GM21737 (cell line): ENCODE results near the gene PLA2G3.
"Not testable (repeated sequence)": the region's sequence is repeated elsewhere in the genome, so short reads cannot be mapped to it uniquely, and the experiment has no call there.

ENCODE experiments used
- ATAC-seq: cut with Tn5 transposase; IDR thresholded peaks from one replicate; pipeline ENCODE4 v1.9.1; 2021; ENCODE audit warnings: mild to moderate bottlenecking, moderate library complexity; ENCODE audit not compliant: unreplicated experiment

The PLA2G3 gene

GRCh38 chr22:31124811-31125465, 15.4 kb downstream of the PLA2G3 start:
- no peak for ATAC-seq

DNA sequence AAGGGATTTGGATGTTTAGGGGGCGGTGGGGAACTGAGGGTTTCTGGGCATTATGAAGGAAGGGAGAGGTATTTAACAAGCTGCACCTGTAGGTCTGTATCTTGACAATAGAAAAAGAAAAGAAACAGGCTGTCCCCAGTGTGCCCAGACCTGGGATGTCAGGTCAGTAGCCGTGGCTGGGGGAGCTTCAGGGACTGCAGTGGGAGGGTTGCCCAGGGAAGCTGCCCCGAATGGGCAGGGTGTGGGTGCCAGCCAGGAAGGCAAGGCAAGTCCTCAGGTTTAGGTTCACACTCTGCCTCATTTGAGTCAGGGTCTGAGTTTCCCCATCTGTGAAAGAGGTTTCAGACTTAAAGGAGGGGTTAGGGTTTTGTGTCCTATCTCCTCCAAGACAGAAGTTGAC, 16.0 kb downstream of the PLA2G3 start:
- no peak for ATAC-seq

GRCh38 chr22:31123292-31123602, 17.1 kb downstream of the PLA2G3 start:
- ATAC-seq: no peak

DNA sequence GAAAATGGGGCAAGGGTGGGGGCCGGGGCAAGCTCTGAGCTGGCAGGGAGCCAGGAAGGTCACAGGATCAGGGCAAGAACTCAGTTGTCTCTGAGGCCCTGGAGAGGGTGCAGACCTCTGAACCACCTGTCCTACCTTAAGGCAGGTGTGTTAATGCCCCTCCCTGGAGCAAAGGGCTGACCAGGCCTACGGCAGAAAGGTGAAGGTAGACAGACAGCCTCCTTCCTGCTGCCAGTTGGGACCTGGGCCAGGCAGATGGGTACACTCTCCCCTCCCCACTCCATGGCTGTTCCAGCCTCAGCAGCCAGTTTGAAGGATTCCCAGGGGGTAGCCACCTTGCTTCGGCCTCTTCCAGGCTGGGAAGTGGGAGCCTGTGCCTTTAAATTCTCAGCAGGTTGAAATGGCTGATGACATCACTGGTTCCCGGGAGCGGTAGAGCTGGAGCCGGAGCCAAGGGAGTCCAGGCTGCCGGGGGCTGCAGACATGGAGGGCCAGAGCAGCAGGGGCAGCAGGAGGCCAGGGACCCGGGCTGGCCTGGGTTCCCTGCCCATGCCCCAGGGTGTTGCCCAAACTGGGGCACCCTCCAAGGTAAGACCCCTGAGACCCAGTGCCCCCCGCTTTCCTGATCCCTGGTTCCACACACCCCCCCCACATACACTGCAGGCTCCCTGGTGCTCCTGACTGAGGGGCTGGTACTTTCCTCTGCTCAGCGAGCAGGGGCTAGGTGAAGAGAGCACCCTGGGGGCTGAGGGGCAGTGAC, 17.6 kb downstream of the PLA2G3 start, which contains the start of gene INPP5J:
INPP5J (plus strand) TSS at position 435 of the 760 bp plus-strand sequence; CDS start at position 484, 49 bp downstream.
- ATAC-seq: no peak

DNA sequence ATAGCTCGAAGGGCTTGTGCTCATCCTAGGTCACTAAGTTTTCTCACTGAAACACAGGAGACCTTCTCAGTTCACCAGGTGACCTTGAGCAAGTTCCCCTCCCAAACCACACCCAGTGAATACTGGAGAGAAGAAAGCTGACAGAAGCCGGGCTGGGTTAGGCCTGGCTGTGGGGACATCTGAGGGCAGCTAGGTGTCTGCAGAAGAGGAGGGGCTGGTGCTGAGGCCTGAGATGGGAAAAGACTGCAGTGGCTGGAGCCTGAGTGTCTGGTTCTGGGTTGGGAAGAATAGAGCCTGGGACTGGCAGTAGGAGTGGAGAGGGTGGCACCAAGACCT, 18.1 kb downstream of the PLA2G3 start:
- ATAC-seq: no peak

DNA sequence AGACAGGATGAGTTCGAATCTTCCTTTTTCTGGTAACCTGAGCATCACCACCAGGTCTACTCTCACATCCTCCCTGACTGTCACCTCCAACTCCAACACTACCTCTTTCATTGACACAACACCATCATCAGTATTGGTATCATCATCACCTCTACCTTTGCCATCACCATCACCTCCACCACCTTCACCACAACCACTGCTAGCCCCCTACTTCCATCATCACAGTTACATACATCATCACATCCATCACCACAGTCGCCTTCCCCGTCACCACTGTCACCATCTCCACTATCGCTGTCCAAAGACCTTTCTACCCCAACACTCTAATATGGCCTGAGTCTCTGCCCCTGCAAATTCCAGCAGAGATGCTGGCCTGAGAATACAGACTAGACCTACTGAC, 18.9 kb downstream of the PLA2G3 start:
- no peak for ATAC-seq

DNA sequence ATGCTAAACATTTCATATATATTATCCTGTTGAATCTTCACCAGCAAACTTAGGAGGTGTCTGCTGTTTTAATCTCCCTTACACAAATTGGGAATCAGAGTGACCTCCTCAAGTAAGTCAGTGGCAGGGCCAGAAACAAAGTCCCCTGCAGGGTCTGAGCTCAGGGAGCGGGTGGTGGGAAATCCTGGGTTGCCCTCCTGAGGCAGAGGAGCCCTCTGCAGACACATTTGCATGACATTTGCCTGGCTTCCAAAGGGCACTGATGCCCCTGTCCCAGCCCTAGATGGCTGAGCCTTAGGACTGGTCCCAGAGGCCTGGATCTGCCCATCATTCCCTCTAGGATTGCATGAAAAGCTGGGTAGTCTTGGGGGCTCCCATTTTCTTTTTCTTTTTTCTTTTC, 19.7 kb downstream of the PLA2G3 start:
- no peak for ATAC-seq

GRCh38 chr22:31120230-31120629, 20.1 kb downstream of the PLA2G3 start:
- ATAC-seq: no peak

GRCh38 chr22:31119026-31119717, 21.1 kb downstream of the PLA2G3 start:
- ATAC-seq: no peak

DNA sequence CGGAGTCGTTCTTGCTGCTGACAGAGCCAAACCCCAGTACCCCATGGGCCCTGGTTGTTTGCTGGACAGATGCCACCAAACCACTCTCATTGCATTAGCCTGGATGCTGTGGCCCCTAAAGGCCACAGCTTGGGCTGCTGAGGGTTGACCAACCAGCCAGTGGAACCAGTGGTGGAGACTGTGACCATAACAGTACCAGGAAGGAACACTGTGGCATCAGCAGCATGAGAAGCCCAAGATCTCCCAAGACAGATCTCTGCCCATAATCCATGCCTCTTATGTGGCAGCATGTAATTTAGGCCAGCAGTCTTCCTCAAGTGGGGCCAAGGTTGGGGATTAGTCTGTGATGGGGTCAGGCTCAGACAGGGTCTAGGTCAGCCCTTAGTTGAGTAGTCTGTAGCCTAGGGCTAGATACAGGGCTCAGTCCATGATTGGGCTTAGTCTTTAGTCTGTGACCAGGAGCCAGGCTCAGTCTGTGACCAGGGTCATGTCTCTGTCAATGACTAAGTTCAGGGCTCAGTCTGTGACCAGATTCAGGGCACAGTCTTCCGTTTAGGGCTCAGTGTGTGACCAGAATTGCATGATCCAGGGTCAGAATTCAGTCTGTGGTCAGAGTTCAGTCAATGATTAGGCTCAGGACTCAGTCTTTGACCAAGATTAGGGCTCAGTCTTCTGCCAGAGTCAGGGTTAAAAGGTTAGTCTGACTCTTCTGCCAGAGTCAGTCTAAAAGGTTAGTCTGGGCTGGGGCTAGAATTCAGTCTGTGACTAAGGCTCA, 22.1 kb downstream of the PLA2G3 start:
- no peak for ATAC-seq

DNA sequence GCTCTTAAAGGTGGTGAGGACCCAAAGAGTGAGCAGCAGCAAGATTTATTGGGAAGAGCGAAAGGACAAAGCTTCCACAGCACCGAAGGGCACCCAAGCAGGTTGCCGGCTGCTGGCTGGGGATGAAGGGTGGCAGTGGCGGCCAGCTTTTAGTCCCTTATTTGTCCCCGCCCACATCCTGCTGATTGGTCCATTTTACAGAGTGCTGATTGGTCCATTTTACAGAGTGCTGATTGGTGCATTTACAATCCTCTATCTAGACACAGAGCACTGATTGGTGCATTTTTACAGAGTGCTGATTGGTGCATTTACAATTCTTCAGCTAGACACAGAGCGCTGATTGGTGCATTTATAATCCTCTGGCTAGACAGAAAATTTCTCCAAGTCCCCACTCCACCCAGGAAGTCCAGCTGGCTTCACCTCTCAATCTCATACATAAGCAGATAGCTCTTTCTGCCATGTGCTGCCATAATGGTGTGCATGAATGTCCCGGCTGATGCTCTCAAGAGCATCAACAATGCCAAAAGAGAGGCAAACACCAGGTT, 27.7 kb downstream of the PLA2G3 start:
- ATAC-seq: not testable (repeated sequence)

DNA sequence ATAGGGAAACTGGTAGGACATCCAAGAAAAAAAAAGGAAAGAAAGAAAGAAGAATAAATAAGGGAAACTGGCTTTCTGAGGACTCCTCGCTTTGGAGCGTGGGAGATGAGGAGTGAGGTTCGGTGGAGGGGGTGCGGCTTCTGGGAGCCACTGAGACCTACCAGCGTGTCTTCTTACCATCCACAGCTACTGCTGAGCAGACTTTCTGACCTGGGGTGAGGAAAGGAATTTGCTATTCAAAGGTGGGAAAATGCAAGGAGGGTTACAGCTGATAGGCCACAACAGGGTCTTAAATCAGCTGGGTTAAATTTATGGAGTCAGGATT, 32.5 kb downstream of the PLA2G3 start:
- peak; percentile 7 for ATAC-seq

DNA sequence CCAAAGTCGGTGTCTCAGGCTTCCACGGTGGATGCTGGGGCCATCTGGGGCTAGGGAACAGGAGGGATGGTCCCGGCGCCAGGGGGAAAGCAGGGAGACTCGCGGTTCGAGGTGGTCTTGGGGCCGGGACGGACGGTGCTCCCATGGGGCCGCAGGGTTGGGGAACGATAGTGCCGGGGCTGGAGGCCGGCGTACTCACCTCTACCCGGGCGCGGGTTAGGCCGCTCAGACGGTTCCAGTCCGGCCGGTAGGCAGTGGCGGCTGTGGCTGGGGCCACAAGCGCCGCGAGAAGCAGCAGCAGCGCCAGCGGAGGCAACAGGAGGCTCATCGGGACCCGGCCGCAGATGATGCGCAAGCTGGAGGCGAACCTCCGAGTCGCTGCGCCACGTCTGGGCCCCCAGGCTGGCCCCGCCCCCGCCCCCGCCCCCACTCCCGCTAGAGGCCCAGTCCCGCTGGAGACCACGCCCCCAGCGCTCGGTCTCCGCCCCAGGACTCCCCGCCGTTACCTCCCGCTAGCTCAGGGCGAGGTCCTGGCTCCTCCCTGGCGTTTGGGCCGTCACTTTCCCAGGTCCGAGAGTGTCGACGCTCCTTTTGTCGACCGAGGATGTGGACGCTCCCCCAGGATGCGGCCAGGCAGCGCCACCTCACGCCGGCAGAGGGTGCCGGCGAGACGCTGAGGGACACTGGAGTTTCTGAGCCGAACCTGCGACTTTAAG, 33.0 kb downstream of the PLA2G3 start, which contains the start of gene SELENOM:
SELENOM (minus strand) TSS at position 391 of the 716 bp plus-strand sequence; CDS start at position 328, 63 bp downstream.
- peak; percentile 92 for ATAC-seq

DNA sequence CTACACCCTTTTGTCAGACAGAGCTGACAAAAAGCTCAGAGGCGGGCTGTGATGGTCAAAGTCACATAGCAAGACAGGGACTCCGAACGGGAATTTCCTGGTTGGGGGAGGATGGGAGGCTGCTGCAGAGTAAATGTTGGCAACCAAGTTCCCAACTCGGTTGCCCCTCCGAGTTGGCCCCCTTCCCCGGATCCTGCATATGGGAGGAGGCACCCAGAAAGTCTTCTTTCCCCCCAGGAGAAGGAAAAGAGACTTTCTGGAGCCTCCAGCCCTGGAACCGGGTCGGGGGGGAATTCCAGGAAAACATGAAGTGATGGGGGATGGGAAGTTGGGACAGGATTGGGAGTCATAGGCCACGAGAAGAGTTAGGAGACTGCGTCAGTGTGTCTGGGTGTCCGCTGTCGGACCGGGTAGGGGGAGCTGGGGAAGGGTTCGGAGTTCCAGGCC, 33.6 kb downstream of the PLA2G3 start:
- no peak for ATAC-seq

- no peak for ATAC-seq
These were observed 34.2 kb downstream of the PLA2G3 start for GRCh38 chr22:31106001-31106571.

GRCh38 chr22:31105282-31105929, 34.9 kb downstream of the PLA2G3 start:
- no peak for ATAC-seq

- ATAC-seq: no peak
These were observed 35.4 kb downstream of the PLA2G3 start for GRCh38 chr22:31104869-31105268.

GRCh38 chr22:31103899-31104694, 36.2 kb downstream of the PLA2G3 start:
- no peak for ATAC-seq

DNA sequence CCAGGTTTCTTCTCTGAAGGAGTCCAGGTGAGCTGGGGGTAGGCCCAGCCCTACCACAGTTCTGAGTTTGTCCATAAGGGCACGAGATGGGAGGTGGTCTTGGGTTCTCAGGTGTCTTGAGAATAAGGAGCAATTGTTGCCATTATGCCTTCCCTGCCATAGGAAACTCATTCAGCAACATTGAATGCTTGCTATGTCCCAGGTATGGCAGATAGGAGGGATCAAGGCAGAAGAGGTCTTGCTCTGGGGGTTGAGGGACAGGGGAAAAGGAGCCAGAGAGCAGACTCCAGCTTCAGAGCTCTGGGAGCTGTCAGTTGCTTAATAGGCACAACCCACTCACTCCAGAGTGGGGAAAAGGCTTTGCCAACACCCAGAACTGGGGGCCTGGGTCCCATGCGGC, 37.2 kb downstream of the PLA2G3 start:
- no peak for ATAC-seq
